Suppressor macrophage treated with lipopolysaccharide for 1 hour (primary cell): Measurements from ENCODE around the gene KCNA1.

Source experiments
- DNase-seq, 3 donors: peaks; one replicate each; pipeline ENCODE4 v3.0.0-alpha.2; 2020 to 2022

The KCNA1 gene

GRCh38 chr12:4961311-4961710 is 51.6 kb downstream of the KCNA1 start:
- DNase-seq: no peak

- peak in 2 of 3 donors; percentile 15 to 17 for DNase-seq
These were observed 53.1 kb downstream of the KCNA1 start for GRCh38 chr12:4962539-4963486.
